GM12875 (cell line): ENCODE results near the gene PPP1R27.

Experiments used
- H3K4me3 ChIP-seq: one replicate; pipeline ENCODE4 v1.5.1; 2011; ENCODE audit warnings: low read depth, low read length, control low read depth
- CTCF ChIP-seq: IDR thresholded peaks from 2 replicates; pipeline ENCODE4 v1.5.1; 2011; ENCODE audit warnings: low read depth, mild to moderate bottlenecking, control low read depth, inconsistent platforms, low read length, moderate library complexity, borderline replicate concordance; ENCODE audit not compliant: insufficient read depth

PPP1R27 gene

GRCh38 chr17:81814748-81815645, 19.9 kb downstream of the PPP1R27 start:
- TF ChIP-seq CTCF = no peak
- H3K4me3 ChIP-seq = no peak overlapping the region

GRCh38 chr17:81813861-81814683, 20.8 kb downstream of the PPP1R27 start:
- no peak overlapping the region for H3K4me3 ChIP-seq
- TF ChIP-seq CTCF = no peak

GRCh38 chr17:81813371-81813684, 21.5 kb downstream of the PPP1R27 start:
- TF ChIP-seq CTCF = no peak
- no peak overlapping the region for H3K4me3 ChIP-seq

- no peak for TF ChIP-seq CTCF
- no peak overlapping the region for H3K4me3 ChIP-seq
Measured at GRCh38 chr17:81812571-81813370, 22.1 kb downstream of the PPP1R27 start.

GRCh38 chr17:81811705-81812570, 22.9 kb downstream of the PPP1R27 start:
- no peak for TF ChIP-seq CTCF
- no peak overlapping the region for H3K4me3 ChIP-seq
